HG03520 (cell line): Measurements from ENCODE around the gene OR6Q1.

ENCODE experiments used
- ATAC-seq: cut with Tn5 transposase; IDR thresholded peaks from one replicate; pipeline ENCODE4 v1.9.1; 2021; ENCODE audit warnings: mild to moderate bottlenecking, moderate library complexity; ENCODE audit not compliant: unreplicated experiment

OR6Q1 gene

DNA sequence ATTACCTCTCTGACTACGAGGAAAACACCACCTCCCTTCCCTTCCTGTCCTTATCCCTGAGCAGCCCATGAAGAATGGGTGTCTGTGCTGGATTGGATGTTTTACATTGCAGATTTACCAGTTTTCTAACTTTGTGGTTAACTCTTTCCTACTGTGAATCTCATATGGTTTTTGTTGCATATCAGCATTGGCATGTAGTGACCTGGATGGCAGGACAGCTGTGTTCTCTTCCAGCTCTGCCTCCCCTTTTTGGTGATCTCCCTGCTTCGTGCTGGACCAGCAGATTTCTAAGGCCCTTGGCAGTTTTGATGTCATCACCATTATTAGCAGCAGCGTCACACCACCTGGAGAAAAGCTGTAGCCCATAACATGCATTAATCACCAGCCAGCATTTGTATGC, 26.7 kb downstream of the OR6Q1 start:
- ATAC-seq: no peak

DNA sequence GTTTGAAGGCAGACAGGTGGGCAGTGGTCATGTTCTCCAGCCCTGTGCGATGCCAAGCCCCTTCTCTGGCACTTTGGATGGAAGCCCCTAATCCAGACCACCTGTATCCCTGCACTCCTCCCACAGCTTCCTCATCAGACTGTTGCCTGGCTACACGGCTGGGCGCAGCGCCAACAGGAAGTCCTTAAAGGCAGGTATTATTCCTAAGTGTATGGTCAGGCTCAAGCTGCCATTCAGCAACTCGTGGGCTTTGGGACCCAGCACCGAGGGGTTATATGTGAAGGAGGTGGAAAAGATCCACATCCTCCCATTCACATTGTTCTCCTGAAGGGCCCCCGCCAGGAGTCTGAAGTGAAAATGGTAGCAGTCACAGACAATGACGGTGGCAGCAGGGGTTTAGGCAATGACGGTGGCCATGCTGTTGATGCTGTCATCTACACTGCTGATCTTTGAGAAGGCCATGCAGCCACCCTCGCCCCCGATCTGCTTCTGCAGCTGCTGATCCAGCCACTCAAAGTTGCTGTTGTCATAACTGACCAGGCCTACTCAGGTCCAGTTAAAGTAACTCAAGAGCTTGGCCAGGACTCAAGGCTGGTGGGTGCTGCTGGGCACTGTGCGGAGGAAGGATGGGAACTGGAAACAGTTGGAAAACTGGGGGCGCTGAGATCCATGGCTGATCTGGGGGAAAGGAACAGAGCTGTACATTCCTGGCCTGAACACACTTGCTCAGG, 27.7 kb downstream of the OR6Q1 start:
- no peak for ATAC-seq

- no peak for ATAC-seq
Measured at GRCh38 chr11:58059007-58059350, 28.2 kb downstream of the OR6Q1 start.

DNA sequence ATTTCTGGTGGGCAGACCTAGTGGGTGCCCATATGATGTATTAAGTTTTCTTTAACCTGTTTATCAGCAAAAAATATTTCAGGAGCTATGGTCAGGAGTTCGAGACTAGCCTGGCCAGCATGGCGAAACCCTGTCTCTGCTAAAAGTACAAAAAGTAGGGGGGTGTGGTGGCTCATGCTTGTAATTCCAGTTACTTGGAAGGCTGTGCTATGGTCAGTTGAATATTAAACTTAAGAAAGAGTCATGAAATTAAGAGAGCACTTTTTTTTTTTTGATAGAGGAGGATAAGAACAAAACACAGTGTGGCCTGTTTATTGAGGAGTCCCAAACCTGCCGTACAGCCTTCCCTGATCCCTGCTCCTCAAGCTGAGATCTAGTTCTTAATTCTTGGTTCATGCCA, 29.8 kb downstream of the OR6Q1 start:
- no peak for ATAC-seq

DNA sequence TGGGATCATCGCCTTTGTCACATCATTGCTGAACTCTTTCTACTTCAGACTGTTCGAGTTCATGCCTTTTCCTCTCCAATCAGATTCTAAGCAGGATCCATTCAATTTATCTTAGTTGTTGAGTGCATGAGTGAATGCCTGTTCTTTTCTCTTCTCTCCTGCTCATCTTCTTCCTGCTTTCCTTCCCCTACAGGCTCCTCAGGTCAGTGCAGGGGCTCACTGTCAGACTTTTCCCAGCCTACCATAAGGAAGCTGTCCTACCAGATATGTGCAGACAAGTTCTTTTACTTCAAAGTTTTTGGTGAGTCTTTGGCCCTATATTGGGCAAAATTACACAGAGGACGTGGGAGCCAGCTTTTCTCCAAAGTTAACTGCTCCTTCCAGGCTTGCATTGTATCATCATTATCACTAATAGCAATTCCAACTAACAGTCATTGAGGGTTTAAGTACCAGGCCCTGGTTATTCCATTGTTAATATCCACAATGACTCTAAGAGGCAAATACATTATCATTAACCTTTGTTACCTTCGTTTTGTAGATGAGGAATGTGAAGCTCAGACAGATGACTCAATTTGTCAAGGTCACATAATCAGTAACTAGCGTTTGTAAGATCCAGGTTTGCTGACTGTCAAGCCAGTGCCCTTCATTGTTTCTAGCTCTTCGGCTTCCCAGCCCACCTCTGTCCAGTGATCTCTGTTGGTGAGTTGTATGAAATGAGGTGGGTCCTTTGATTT, 30.4 kb downstream of the OR6Q1 start:
- no peak for ATAC-seq

DNA sequence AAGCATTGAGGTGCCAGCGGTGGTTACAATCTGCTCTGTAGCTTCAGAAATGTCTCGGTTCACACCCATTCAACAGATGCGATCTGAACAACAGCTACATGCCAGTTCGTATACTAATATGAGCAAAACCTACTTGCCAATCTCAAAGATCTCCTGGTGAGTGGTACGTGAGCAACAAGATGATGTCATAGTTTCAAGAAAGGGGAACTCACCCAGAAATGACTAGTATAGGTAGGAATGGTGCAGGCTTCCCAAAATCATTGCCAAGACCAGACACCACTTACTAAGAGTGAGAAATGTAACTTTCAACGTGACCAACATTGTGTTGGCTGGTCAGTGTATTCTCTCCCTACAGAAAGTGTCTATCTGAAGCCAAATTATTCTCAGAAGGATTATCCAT, 31.1 kb downstream of the OR6Q1 start:
- peak; percentile 39 for ATAC-seq

GRCh38 chr11:58067685-58068084, 36.9 kb downstream of the OR6Q1 start:
- ATAC-seq: no peak

GRCh38 chr11:58068655-58069054, 37.9 kb downstream of the OR6Q1 start:
- ATAC-seq: no peak

- ATAC-seq: no peak
Measured at GRCh38 chr11:58070585-58070984, 39.8 kb downstream of the OR6Q1 start.

GRCh38 chr11:58075781-58076180, 45.0 kb downstream of the OR6Q1 start:
- no peak for ATAC-seq
